ENCODE results near the gene PLXNA2.

Gene PLXNA2

GRCh38 chr1:208243967-208244916, at the start of gene PLXNA2:
Gene PLXNA2 (minus strand): TSS chr1:208244384. CDS start chr1:208217922, 26,462 bp downstream.
- DNase-seq (ENCODE audit: insufficient read length, low spot score): peak; percentile 44

GRCh38 chr1:208292908-208293307, 48.7 kb upstream of the PLXNA2 start:
- FAIRE-seq: no peak
- DNase-seq (ENCODE audit: insufficient read length, low spot score): no peak

More at GRCh38 chr1:208243967-208244916, at the start of gene PLXNA2:
- FAIRE-seq: no peak

- DNase-seq (ENCODE audit: insufficient read length, low spot score) (no peak), FAIRE-seq (no peak)
These were observed 47.9 kb upstream of the PLXNA2 start for GRCh38 chr1:208291923-208292711.

- DNase-seq (ENCODE audit: insufficient read length, low spot score) (no peak), FAIRE-seq (no peak)
These were observed 46.9 kb upstream of the PLXNA2 start for GRCh38 chr1:208291129-208291528.

GRCh38 chr1:208289716-208290115, 45.5 kb upstream of the PLXNA2 start:
- no peak for FAIRE-seq
- no peak for DNase-seq (ENCODE audit: insufficient read length, low spot score)

- DNase-seq (ENCODE audit: insufficient read length, low spot score) (no peak), FAIRE-seq (no peak)
These were observed 44.3 kb upstream of the PLXNA2 start for GRCh38 chr1:208288495-208288894.

- DNase-seq (ENCODE audit: insufficient read length, low spot score) (no peak), FAIRE-seq (no peak)
These were observed 36.7 kb upstream of the PLXNA2 start for GRCh38 chr1:208280681-208281450.

- DNase-seq (ENCODE audit: insufficient read length, low spot score) (no peak), FAIRE-seq (no peak)
These were observed 35.8 kb upstream of the PLXNA2 start for GRCh38 chr1:208279826-208280588.

GRCh38 chr1:208278638-208279037, 34.5 kb upstream of the PLXNA2 start:
- no peak for FAIRE-seq

GRCh38 chr1:208276757-208277435, 32.7 kb upstream of the PLXNA2 start:
- FAIRE-seq: no peak

More at GRCh38 chr1:208278638-208279037, 34.5 kb upstream of the PLXNA2 start:
- DNase-seq (ENCODE audit: insufficient read length, low spot score): no peak

GRCh38 chr1:208275083-208275482, 30.9 kb upstream of the PLXNA2 start:
- no peak for FAIRE-seq

More at GRCh38 chr1:208276757-208277435, 32.7 kb upstream of the PLXNA2 start:
- DNase-seq (ENCODE audit: insufficient read length, low spot score): no peak

GRCh38 chr1:208273386-208274017, 29.3 kb upstream of the PLXNA2 start:
- DNase-seq (ENCODE audit: insufficient read length, low spot score) (no peak), FAIRE-seq (no peak)

More at GRCh38 chr1:208275083-208275482, 30.9 kb upstream of the PLXNA2 start:
- no peak for DNase-seq (ENCODE audit: insufficient read length, low spot score)

- FAIRE-seq (no peak), DNase-seq (ENCODE audit: insufficient read length, low spot score) (no peak)
These were observed 28.5 kb upstream of the PLXNA2 start for GRCh38 chr1:208272713-208273112.

GRCh38 chr1:208272311-208272710, 28.1 kb upstream of the PLXNA2 start:
- no peak for DNase-seq (ENCODE audit: insufficient read length, low spot score)
- FAIRE-seq: no peak

GRCh38 chr1:208271236-208271635, 27.1 kb upstream of the PLXNA2 start:
- no peak for FAIRE-seq
- no peak for DNase-seq (ENCODE audit: insufficient read length, low spot score)

GRCh38 chr1:208270651-208271141, 26.5 kb upstream of the PLXNA2 start:
- DNase-seq (ENCODE audit: insufficient read length, low spot score) (no peak), FAIRE-seq (no peak)

- no peak for FAIRE-seq
- no peak for DNase-seq (ENCODE audit: insufficient read length, low spot score)
These were observed 25.1 kb upstream of the PLXNA2 start for GRCh38 chr1:208269338-208269666.

- no peak for DNase-seq (ENCODE audit: insufficient read length, low spot score)
- FAIRE-seq: no peak
These were observed 24.6 kb upstream of the PLXNA2 start for GRCh38 chr1:208268541-208269337.
